ENCODE data around the gene CTAGE9. TPM values are rescaled to one million over a fixed set of nuclear protein-coding genes. Genes with fewer than 3 reads are reported as not detected.
"Not testable (repeated sequence)": the region's sequence is repeated elsewhere in the genome, so short reads cannot be mapped to it uniquely, and the experiment has no call there.

CTAGE9 gene
- total RNA-seq = not detected
- polyA plus RNA-seq = not detected

DNA sequence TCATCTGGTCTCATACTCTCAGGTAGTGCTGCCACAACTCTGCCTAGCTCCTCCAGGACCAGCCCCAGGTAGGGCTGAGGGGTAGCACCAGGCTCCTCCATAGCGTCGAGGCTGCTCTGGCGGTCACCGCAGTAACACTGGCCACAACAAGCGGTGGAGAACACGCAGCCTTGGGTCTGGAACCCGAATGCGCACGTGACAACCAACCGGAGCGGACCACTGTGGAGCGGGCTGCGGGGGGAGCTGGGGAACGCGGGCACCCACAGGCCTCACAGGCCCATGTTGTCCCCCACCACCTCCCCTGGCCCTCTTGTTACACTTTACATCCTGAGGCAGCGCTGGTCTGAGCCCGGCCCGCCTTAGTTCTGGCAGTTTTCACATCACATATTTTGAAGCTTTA, at the start of gene CTAGE9:
TSS of gene CTAGE9 (minus strand) at position 101 of the 400 bp plus-strand sequence. CDS start at position 101, 0 bp downstream.
- H3K4me1 ChIP-seq (ENCODE audit: insufficient read depth); DNase-seq (ENCODE audit: extremely low spot score); H3K4me3 ChIP-seq (ENCODE audit: low read depth, low read length); H3K36me3 ChIP-seq (ENCODE audit: insufficient read depth); H3K27ac ChIP-seq (ENCODE audit: low read depth): not testable (repeated sequence)
- WGBS = 96% methylated on average over 5 of the region's 18 CpGs

DNA sequence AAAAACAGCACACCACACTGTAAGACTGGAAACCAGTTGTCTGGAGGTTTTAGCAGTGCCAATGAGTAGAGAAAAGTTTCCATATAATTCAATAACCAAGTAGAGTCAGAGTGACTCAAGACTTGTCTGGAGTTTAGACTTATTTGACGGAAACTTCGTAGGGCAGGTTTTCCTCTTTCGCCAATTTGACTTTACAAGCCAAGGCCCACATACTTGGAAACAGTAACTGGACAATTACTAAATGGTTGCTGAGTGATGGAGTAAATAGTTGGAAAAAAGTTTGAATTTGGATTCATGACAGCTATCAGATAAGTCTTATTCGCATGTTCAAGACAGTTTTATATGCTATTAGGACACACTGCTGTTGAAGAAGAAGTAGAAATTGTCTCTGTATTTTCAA, 48.1 kb upstream of the CTAGE9 start:
- no peaks in the 10 kb centered on the region for H3K4me1 ChIP-seq (ENCODE audit: insufficient read depth)
- WGBS = 66% methylated on average over 4 of the region's 4 CpGs
- no peak overlapping the region for H3K27ac ChIP-seq (ENCODE audit: low read depth)
- no peak overlapping the region for H3K4me3 ChIP-seq (ENCODE audit: low read depth, low read length)
- no peak for DNase-seq (ENCODE audit: extremely low spot score)
- no peaks in the 10 kb centered on the region for H3K36me3 ChIP-seq (ENCODE audit: insufficient read depth)

- Histone ChIP-seq H3K27ac (ENCODE audit: low read depth) (no peak overlapping the region), H3K4me3 (ENCODE audit: low read depth, low read length) (no peak overlapping the region), H3K36me3 (ENCODE audit: insufficient read depth) (no peaks in the 10 kb centered on the region), H3K4me1 (ENCODE audit: insufficient read depth) (no peaks in the 10 kb centered on the region)
- WGBS = 83% methylated on average over 2 of the region's 2 CpGs
- no peak for DNase-seq (ENCODE audit: extremely low spot score)
Measured at GRCh38 chr6:131756039-131756438, 45.2 kb upstream of the CTAGE9 start.

DNA sequence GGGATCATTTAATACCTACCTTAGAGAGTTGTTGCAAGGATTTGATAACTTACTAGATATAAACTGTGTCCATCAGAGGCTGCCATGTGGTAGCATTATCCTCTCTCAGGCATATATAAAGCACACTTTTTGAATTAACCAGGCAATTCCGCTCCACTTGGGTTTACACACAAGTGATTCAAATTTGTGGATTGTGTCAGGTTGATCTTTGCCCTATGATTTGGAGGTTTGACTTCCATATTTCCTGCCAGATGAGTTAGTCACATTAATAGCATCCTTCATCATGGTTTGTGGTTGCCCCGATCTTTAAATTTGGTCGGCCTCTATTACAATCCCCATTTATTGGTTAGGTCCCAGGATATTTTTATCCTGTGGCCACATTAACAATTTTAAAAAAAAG, 44.8 kb upstream of the CTAGE9 start:
- Histone ChIP-seq H3K4me1 (ENCODE audit: insufficient read depth) (no peaks in the 10 kb centered on the region), H3K36me3 (ENCODE audit: insufficient read depth) (no peaks in the 10 kb centered on the region), H3K27ac (ENCODE audit: low read depth) (no peak overlapping the region), H3K4me3 (ENCODE audit: low read depth, low read length) (no peak overlapping the region)
- DNase-seq (ENCODE audit: extremely low spot score) = no peak
- 97% methylated on average over 3 of the region's 3 CpGs for WGBS

- 49% methylated on average over 9 of the region's 9 CpGs for WGBS
- Histone ChIP-seq H3K4me3 (ENCODE audit: low read depth, low read length) (no peak overlapping the region), H3K36me3 (ENCODE audit: insufficient read depth) (no peaks in the 10 kb centered on the region), H3K4me1 (ENCODE audit: insufficient read depth) (no peaks in the 10 kb centered on the region), H3K27ac (ENCODE audit: low read depth) (no peak overlapping the region)
- DNase-seq (ENCODE audit: extremely low spot score) = no peak
Measured at GRCh38 chr6:131754715-131755567, 44.1 kb upstream of the CTAGE9 start.

- WGBS = 64% methylated on average over 1 of the region's 1 CpG
- no peak for DNase-seq (ENCODE audit: extremely low spot score)
- no peak overlapping the region for H3K27ac ChIP-seq (ENCODE audit: low read depth)
- no peaks in the 10 kb centered on the region for H3K4me1 ChIP-seq (ENCODE audit: insufficient read depth)
- H3K36me3 ChIP-seq (ENCODE audit: insufficient read depth) = no peaks in the 10 kb centered on the region
- H3K4me3 ChIP-seq (ENCODE audit: low read depth, low read length) = no peak overlapping the region
Measured at GRCh38 chr6:131754088-131754487, 43.3 kb upstream of the CTAGE9 start.

- DNase-seq (ENCODE audit: extremely low spot score); H3K4me1 ChIP-seq (ENCODE audit: insufficient read depth); H3K36me3 ChIP-seq (ENCODE audit: insufficient read depth); H3K27ac ChIP-seq (ENCODE audit: low read depth); H3K4me3 ChIP-seq (ENCODE audit: low read depth, low read length): not testable (repeated sequence)
- WGBS = 81% methylated on average over 10 of the region's 10 CpGs
Measured at GRCh38 chr6:131751012-131751715, 40.3 kb upstream of the CTAGE9 start.

DNA sequence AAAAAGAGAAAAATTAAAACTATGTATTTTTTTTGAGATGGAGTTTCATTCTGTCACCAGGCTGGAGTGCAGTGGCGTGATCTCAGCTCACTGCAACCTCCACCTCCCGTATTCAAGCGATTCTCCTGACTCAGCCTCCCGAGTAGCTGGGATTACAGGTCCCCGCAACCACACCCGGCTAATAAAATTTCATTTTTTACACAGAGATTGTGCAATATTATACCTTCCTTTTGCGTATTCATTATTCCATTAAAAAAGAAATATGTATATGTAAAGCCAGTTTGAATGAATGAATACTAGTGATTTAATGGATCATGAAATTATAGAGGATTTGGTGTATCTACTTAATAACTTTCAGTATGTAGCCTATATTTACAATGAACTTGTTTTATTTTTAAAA, 38.2 kb upstream of the CTAGE9 start:
- no peak overlapping the region for H3K27ac ChIP-seq (ENCODE audit: low read depth)
- WGBS = 97% methylated on average over 7 of the region's 7 CpGs
- DNase-seq (ENCODE audit: extremely low spot score) = no peak

GRCh38 chr6:131747821-131748353, 37.1 kb upstream of the CTAGE9 start:
- H3K36me3 ChIP-seq (ENCODE audit: insufficient read depth) = no peaks in the 10 kb centered on the region
- H3K4me1 ChIP-seq (ENCODE audit: insufficient read depth) = no peaks in the 10 kb centered on the region
- WGBS = 71% methylated on average over 7 of the region's 7 CpGs
- H3K27ac ChIP-seq (ENCODE audit: low read depth) = no peak overlapping the region
- H3K4me3 ChIP-seq (ENCODE audit: low read depth, low read length) = no peak overlapping the region
- DNase-seq (ENCODE audit: extremely low spot score) = no peak

More for the DNA sequence above, 38.2 kb upstream of the CTAGE9 start:
- no peaks in the 10 kb centered on the region for H3K4me1 ChIP-seq (ENCODE audit: insufficient read depth)
- no peak overlapping the region for H3K4me3 ChIP-seq (ENCODE audit: low read depth, low read length)
- H3K36me3 ChIP-seq (ENCODE audit: insufficient read depth) = no peaks in the 10 kb centered on the region

DNA sequence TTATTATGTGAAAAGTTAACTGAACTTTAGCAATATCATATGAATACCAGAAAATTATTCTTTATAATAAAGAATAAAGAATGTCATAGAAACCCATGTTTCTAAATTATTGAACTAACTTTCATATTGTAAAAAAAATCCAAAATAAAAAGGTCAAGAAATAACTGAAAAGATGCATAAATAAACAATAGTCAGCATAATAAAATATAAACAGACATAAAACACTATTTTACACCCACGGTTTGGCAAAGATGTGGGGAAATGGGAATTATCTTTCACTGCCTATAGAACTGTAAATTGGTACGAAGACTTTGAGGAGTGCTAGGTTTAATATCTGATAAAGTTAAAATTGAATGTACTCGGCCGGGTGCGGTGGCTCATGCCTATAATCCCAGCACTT, 34.7 kb upstream of the CTAGE9 start:
- Histone ChIP-seq H3K4me3 (ENCODE audit: low read depth, low read length) (no peak overlapping the region), H3K36me3 (ENCODE audit: insufficient read depth) (no peaks in the 10 kb centered on the region), H3K4me1 (ENCODE audit: insufficient read depth) (no peaks in the 10 kb centered on the region), H3K27ac (ENCODE audit: low read depth) (no peak overlapping the region)
- 84% methylated on average over 5 of the region's 5 CpGs for WGBS
- no peak for DNase-seq (ENCODE audit: extremely low spot score)

- no peak for DNase-seq (ENCODE audit: extremely low spot score)
- Histone ChIP-seq H3K27ac (ENCODE audit: low read depth) (no peak overlapping the region), H3K4me1 (ENCODE audit: insufficient read depth) (no peaks in the 10 kb centered on the region), H3K36me3 (ENCODE audit: insufficient read depth) (no peaks in the 10 kb centered on the region), H3K4me3 (ENCODE audit: low read depth, low read length) (no peak overlapping the region)
- 56% methylated on average over 6 of the region's 6 CpGs for WGBS
Measured at GRCh38 chr6:131744432-131745287, 33.8 kb upstream of the CTAGE9 start.

DNA sequence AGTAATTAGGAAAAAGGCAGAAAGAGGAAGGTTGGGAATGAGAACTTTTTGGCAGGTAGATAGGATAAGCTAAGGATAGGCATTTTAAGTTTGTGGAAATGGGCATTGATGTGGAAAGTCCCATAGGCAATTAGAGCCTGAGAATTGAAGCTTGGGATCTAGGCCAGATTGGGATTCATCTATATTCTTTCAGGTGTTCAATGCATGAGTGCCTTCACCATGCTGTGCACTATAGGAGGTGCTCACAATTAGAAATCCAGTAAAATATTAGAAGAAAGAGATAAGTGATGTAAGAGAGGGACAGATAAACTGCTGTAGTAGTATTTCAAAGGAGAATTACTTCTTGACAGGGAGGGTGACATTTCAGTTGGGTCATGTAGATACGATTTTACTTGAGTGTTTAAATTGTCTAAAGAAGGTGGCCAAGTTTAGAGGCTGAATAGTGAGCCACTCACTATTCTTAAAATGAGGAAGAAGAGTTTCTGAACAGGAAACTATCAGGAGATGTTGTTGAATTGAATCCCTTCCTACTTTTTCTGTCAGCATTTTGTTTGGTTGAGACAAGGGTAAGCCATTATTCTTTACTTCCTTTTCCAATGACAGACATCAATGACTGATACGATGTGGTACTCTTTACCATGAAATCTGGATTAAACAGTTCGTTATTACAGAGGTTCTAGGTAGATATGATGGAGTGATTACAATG, 31.0 kb upstream of the CTAGE9 start:
- Histone ChIP-seq H3K36me3 (ENCODE audit: insufficient read depth) (no peaks in the 10 kb centered on the region), H3K27ac (ENCODE audit: low read depth) (no peak overlapping the region), H3K4me3 (ENCODE audit: low read depth, low read length) (no peak overlapping the region), H3K4me1 (ENCODE audit: insufficient read depth) (no peaks in the 10 kb centered on the region)
- no peak for DNase-seq (ENCODE audit: extremely low spot score)
- 83% methylated on average over 3 of the region's 3 CpGs for WGBS

GRCh38 chr6:131740161-131740560, 29.3 kb upstream of the CTAGE9 start:
- Histone ChIP-seq H3K27ac (ENCODE audit: low read depth) (no peak overlapping the region), H3K4me1 (ENCODE audit: insufficient read depth) (no peaks in the 10 kb centered on the region), H3K36me3 (ENCODE audit: insufficient read depth) (no peaks in the 10 kb centered on the region), H3K4me3 (ENCODE audit: low read depth, low read length) (no peak overlapping the region)
- DNase-seq (ENCODE audit: extremely low spot score) = no peak
- WGBS = 80% methylated on average over 4 of the region's 4 CpGs
